ENCODE results near the gene QSER1. TPM values are rescaled to one million over a fixed set of nuclear protein-coding genes. Genes with fewer than 3 reads are reported as not detected.

The QSER1 gene
- total and polyA plus RNA-seq, 2 experiments from 2014 or later: 4.5 to 32.1 TPM

DNA sequence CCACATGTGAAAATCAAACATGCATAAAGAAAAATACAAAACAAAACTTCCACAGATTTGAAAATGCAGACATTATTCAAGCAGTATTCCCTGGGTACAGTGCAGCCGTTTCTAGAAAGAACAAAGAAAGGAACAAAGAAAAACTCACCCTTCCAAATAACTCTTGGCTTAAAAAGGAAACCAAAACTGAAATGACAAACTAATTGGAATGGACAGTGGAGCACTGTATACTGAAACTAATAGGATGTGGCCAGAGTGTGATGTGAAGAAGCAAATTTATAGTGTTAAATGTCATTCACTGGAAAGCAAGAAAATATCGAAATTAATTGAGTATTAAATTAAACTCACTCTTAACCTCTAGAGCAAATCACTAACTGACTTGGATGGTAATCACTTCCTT lies 55.4 kb downstream of the QSER1 start:
- no peaks in the 10 kb centered on the region for H3K9me3 ChIP-seq (ENCODE audit: low read depth)
- H3K36me3 ChIP-seq: peaks cover 2% of the 10 kb centered on the region
- H3K4me3 ChIP-seq: no peak overlapping the region
- H3K27ac ChIP-seq: no peak overlapping the region
- no peak for DNase-seq (ENCODE audit: low read depth in 1 of 2, low spot score in 1 of 2)
- no peaks in the 10 kb centered on the region for H3K4me1 ChIP-seq (ENCODE audit: low read depth)
- H3K27me3 ChIP-seq: no peaks in the 10 kb centered on the region
- TF ChIP-seq, protein P1, sequence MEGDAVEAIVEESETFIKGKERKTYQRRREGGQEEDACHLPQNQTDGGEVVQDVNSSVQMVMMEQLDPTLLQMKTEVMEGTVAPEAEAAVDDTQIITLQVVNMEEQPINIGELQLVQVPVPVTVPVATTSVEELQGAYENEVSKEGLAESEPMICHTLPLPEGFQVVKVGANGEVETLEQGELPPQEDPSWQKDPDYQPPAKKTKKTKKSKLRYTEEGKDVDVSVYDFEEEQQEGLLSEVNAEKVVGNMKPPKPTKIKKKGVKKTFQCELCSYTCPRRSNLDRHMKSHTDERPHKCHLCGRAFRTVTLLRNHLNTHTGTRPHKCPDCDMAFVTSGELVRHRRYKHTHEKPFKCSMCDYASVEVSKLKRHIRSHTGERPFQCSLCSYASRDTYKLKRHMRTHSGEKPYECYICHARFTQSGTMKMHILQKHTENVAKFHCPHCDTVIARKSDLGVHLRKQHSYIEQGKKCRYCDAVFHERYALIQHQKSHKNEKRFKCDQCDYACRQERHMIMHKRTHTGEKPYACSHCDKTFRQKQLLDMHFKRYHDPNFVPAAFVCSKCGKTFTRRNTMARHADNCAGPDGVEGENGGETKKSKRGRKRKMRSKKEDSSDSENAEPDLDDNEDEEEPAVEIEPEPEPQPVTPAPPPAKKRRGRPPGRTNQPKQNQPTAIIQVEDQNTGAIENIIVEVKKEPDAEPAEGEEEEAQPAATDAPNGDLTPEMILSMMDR (IDR thresholded peaks at IDR 0.05; ENCODE audit: low read depth, low read length): no peak

DNA sequence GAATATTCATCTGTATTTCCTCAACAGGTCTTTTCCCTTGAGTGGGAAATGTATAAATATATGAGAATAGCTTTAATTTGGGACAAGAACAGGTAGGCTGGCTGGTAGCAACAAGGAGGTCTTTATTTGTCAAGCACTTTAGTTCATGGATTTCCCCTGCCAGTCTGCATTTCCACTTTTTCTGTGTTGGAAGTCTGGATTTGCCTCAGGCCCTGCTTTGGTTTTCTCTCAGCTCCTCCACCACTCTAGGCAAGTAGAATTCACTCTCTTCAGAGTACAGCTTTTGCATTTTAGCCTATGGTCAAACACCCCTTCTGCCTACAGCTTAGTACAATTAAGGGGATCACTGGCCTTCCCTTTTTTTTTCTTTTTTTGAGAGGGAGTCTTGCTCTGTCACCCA lies 57.1 kb downstream of the QSER1 start:
- H3K4me1 ChIP-seq (ENCODE audit: low read depth): no peaks in the 10 kb centered on the region
- H3K27ac ChIP-seq: no peak overlapping the region
- H3K4me3 ChIP-seq: no peak overlapping the region
- H3K9me3 ChIP-seq (ENCODE audit: low read depth): no peaks in the 10 kb centered on the region
- H3K27me3 ChIP-seq: no peaks in the 10 kb centered on the region
- no peak for DNase-seq (ENCODE audit: low read depth in 1 of 2, low spot score in 1 of 2)
- peaks cover 12% of the 10 kb centered on the region for H3K36me3 ChIP-seq
- TF ChIP-seq, protein P1 (IDR thresholded peaks at IDR 0.05; ENCODE audit: low read depth, low read length): no peak

DNA sequence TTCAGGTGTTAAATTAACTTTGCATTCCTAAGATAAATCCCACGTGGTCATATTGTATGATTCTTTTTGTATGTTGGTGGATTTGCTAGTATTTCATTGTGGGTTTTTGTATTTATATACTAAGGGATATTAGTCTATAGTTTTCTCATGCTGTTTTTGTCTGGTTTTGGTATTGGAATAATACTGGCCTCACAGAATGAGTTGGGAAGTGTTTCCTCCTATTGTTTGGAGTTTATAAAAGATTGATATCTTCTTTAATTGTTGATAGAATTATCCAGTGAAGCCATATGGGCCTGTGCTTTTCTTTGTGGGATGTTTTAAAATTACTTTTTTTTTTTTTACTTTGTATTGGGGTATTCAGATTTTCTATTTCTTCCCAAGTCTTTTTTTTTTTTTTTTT lies 59.8 kb downstream of the QSER1 start:
- H3K27me3 ChIP-seq: no peaks in the 10 kb centered on the region
- no peak overlapping the region for H3K4me3 ChIP-seq
- no peak for DNase-seq (ENCODE audit: low read depth in 1 of 2, low spot score in 1 of 2)
- TF ChIP-seq, protein P1 (IDR thresholded peaks at IDR 0.05; ENCODE audit: low read depth, low read length): no peak
- peaks cover 14% of the 10 kb centered on the region for H3K36me3 ChIP-seq
- H3K4me1 ChIP-seq (ENCODE audit: low read depth): no peaks in the 10 kb centered on the region
- no peaks in the 10 kb centered on the region for H3K9me3 ChIP-seq (ENCODE audit: low read depth)
- H3K27ac ChIP-seq: no peak overlapping the region

DNA sequence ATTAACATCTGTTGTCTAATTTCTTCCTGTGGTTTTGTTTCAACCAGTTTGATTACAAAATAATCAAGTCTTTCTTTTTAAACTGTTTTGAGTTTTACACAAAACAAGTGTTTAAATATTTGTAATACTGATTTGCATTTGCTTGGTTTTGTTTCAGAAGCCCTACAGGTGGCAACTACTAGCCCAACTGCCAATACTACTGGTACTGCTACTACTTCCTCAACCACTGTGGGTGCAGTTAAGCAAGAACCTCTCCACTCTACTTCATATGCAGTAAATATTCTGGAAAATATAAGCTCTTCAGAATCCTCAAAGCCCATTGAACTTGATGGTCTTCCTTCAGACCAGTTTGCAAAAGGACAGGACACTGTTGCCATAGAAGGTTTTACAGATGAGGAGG lies 61.1 kb downstream of the QSER1 start:
- no peak for DNase-seq (ENCODE audit: low read depth in 1 of 2, low spot score in 1 of 2)
- Histone ChIP-seq H3K36me3 (peaks cover 26% of the 10 kb centered on the region), H3K27ac (no peak overlapping the region), H3K4me1 (ENCODE audit: low read depth) (no peaks in the 10 kb centered on the region), H3K27me3 (no peaks in the 10 kb centered on the region), H3K4me3 (no peak overlapping the region), H3K9me3 (ENCODE audit: low read depth) (no peaks in the 10 kb centered on the region)
- TF ChIP-seq, protein P1 (IDR thresholded peaks at IDR 0.05; ENCODE audit: low read depth, low read length): no peak

DNA sequence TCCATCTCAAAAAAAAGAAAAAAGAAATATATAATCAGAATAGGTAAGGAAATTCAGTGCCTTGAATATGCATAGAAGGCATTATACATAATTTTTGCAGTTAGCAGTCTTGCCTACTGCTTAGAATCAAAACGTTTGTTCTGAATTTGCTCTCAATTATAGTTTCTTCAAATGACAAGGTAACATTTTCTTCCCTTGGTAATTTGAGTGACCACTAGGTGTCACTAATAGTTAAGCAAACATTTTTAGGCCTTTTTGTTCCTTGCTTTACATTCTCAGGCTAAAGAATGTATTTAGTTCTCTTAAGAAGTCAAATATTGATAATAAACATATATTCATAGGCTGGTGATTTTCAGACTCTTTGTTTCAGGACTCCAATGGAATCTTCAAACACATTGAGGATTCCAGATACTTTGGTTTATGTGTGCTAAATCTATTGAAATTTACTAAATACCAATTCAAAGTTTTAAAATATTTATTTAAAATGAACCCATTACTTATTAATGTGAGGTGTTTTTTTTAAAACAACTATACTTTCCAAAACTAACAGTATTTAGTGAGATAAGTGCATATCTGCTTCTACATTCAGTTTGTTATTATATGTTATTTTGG lies 68.0 kb downstream of the QSER1 start:
- no peaks in the 10 kb centered on the region for H3K4me1 ChIP-seq (ENCODE audit: low read depth)
- no peaks in the 10 kb centered on the region for H3K9me3 ChIP-seq (ENCODE audit: low read depth)
- DNase-seq (ENCODE audit: low read depth in 1 of 2, low spot score in 1 of 2): peak; percentile 61 to 73
- H3K36me3 ChIP-seq: peaks cover 27% of the 10 kb centered on the region
- H3K4me3 ChIP-seq: no peak overlapping the region
- H3K27ac ChIP-seq: no peak overlapping the region
- H3K27me3 ChIP-seq: no peaks in the 10 kb centered on the region
- TF ChIP-seq, protein P1 (IDR thresholded peaks at IDR 0.05; ENCODE audit: low read depth, low read length): peak; percentile 51
